Fibroblast of lung (primary cell): ENCODE measurements around the gene SGIP1.

ENCODE experiments used
- EZH2 ChIP-seq: IDR thresholded peaks from 2 replicates; pipeline ENCODE4 v1.5.1; 2012; ENCODE audit warnings: low read length, control low read depth, mild to moderate bottlenecking; ENCODE audit errors: missing control alignments
- TF ChIP-seq, protein P1 (sequence below), 2 donors: IDR thresholded peaks in 1 of 2; conservative IDR thresholded peaks in 1 of 2; 1 replicate in 1 of 2; 2 replicates in 1 of 2; pipeline ENCODE4 v1.5.1; 2011 to 2012; ENCODE audit warnings: low read length in 2 of 2, control low read depth in 1 of 2, inconsistent platforms in 1 of 2, low read depth in 1 of 2, mild to moderate bottlenecking in 1 of 2

DNA sequence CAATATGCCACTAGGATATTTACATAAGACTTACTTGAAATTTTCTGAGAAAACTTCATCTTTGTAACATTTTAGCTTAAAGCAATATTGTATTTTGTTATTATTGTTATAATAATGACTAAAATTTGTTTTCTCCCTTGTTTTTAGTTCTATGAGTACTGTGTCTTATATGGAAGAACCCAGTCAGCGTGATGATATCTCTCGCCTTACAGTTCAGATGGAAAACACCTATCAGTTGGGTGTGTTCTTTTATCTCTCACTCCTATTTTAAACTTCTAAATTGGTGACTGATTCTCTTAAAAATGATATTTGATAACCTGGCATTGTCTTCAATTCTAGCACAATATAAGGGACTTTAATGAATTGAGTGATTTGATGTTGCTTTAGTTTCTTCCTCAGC is 236.3 kb downstream of the SGIP1 start:
- TF ChIP-seq, protein P1, sequence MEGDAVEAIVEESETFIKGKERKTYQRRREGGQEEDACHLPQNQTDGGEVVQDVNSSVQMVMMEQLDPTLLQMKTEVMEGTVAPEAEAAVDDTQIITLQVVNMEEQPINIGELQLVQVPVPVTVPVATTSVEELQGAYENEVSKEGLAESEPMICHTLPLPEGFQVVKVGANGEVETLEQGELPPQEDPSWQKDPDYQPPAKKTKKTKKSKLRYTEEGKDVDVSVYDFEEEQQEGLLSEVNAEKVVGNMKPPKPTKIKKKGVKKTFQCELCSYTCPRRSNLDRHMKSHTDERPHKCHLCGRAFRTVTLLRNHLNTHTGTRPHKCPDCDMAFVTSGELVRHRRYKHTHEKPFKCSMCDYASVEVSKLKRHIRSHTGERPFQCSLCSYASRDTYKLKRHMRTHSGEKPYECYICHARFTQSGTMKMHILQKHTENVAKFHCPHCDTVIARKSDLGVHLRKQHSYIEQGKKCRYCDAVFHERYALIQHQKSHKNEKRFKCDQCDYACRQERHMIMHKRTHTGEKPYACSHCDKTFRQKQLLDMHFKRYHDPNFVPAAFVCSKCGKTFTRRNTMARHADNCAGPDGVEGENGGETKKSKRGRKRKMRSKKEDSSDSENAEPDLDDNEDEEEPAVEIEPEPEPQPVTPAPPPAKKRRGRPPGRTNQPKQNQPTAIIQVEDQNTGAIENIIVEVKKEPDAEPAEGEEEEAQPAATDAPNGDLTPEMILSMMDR (conservative IDR thresholded peaks at IDR 0.05 in 1 of 2, IDR thresholded peaks at IDR 0.05 in 1 of 2; ENCODE audit: low read depth in 1 of 2, low read length in 2 of 2), result no peak
- no peak for TF ChIP-seq EZH2
